Measurements from ENCODE around the gene ALG13. TPM values are rescaled to one million over a fixed set of nuclear protein-coding genes. Genes with fewer than 3 reads are reported as not detected.

The ALG13 gene
- 20.4 and 24.3 TPM in 2 replicates for total RNA-seq

DNA sequence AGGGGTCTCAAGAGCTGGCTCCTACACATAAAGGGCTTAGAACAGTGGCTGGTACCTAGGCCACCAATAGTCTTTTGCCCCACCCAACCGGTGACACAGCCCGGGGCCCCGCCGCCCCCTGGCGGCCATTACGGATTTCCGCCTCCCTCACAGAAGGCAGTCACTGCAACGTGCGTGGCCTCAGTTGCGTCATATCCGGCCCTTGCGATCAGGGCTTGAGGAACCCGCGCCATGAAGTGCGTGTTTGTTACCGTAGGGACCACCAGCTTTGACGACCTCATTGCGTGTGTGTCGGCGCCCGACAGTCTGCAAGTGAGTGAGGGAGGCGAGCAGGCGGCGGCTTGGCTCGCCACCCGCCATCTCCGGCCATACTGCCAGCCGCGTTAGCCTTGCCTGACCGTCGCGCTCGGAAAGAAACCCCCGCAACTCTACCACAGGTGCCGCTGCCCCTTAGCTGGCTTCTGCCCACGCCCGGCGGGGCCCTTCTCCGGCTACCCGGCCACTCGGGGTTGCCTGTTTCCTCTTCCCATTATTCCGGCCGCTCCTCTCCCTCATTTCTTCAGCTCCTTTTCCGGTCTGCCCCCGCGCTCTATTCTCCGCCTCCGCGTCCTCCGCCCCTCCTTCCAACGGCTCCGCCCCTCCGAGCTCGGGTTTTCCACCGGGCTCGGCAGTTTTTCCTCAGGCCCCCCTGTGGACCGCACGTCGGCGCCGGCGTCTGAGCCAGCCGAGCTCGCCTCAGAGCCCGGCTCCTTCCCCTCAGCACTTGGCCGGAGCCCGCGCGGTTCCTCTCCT, at the start of gene ALG13:
TSS of gene ALG13 (plus strand) at position 183 of the 792 bp plus-strand sequence. CDS start at position 232, 49 bp downstream.

Other genes starting within 250 kb of the ALG13 start
- not detected in 2 replicates for gene SERTM2, start 169.5 kb upstream of the ALG13 start, total RNA-seq
- gene TRPC5OS, start 195.0 kb downstream of the ALG13 start, total RNA-seq = not detected in 2 replicates